Activated CD4-positive, alpha-beta T cell treated with anti-CD3 and anti-CD28 coated beads, Interleukin-2, amount 10 ng/mL, durations not matched to agents 7 days and 5 days (primary cell): ENCODE data around the gene GRM6. TPM values are rescaled to one million over a fixed set of nuclear protein-coding genes. Genes with fewer than 3 reads are reported as not detected.

ENCODE experiments used
- CTCF ChIA-PET: fragments of 350-600 bp; sonication (Branson Sonifier 250); formaldehyde crosslinking; loops from one replicate; lab custom pipeline; 2021; ENCODE audit warnings: antibody characterized with exemption; lab: Charles Lee
- POLR2A ChIA-PET: fragments of 350-600 bp; sonication (Branson Sonifier 250); formaldehyde crosslinking; loops from one replicate; lab custom pipeline; 2021; ENCODE audit warnings: antibody characterized with exemption; lab: Charles Lee
- DNase-seq: peaks from one replicate; pipeline ENCODE4 v3.0.0-alpha.2; 2020
- H3K27ac Mint-ChIP-seq: one replicate; pipeline ENCODE4 v1.8.0; 2021; ENCODE audit warnings: mild to moderate bottlenecking, moderate library complexity, mixed read lengths
- H3K27me3 Mint-ChIP-seq: one replicate; pipeline ENCODE4 v1.8.0; 2021; ENCODE audit warnings: mixed read lengths
- H3K36me3 Mint-ChIP-seq: one replicate; pipeline ENCODE4 v1.8.0; 2021; ENCODE audit warnings: low read depth, mixed read lengths
- H3K4me1 Mint-ChIP-seq: one replicate; pipeline ENCODE4 v1.8.0; 2021; ENCODE audit warnings: mixed read lengths
- H3K4me3 Mint-ChIP-seq: one replicate; pipeline ENCODE4 v1.8.0; 2021; ENCODE audit warnings: mild to moderate bottlenecking, moderate library complexity, mixed read lengths
- H3K9me3 Mint-ChIP-seq: one replicate; pipeline ENCODE4 v1.8.0; 2021; ENCODE audit warnings: mixed read lengths
- total RNA-seq, 2 experiments: library from RNA; stranded (reverse); gene quantifications; one replicate each; pipeline ENCODE4 v1.2.3, GENCODE V29; 2021

The GRM6 gene
- not detected for total RNA-seq

- Mint-ChIP-seq H3K27ac (peak within 1 kb of the TSS; percentile 7), H3K4me3 (no peak within 1 kb of the TSS), H3K36me3 (no peaks in the 10 kb centered on the region), H3K27me3 (peaks cover 24% of the 10 kb centered on the region), H3K4me1 (peaks cover 3% of the 10 kb centered on the region), H3K9me3 (peaks cover 9% of the 10 kb centered on the region)
- CTCF ChIA-PET: no interaction called here
- POLR2A ChIA-PET: no interaction called here
- no peak for DNase-seq
Measured at GRCh38 chr5:178994580-178995340, at the start of gene GRM6. Gene GRM6, minus strand, starts transcription at chr5:178995320. Its CDS starts 376 bp downstream, at chr5:178994944.

DNA sequence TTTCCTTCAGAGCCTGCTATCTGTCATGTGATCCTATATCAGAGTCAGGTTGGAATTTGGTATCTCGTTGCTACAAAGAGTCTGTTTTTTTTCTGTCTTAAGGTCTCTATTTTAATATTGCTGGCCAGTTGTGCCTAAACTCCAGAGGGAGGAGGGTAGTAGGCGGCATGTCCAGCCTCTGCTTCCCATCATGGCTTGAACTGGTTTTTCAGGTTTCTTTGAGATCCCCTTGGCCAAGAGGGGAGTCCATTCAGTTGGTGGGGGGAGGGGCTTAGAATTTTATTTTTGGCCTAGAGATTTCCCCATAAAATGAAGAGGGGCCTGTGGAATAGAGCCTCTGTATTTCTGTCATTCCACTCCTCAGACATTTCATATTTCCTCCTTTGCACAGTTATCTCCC, 49.6 kb upstream of the GRM6 start:
- peaks cover 40% of the 10 kb centered on the region for H3K9me3 Mint-ChIP-seq
- H3K27me3 Mint-ChIP-seq: no peaks in the 10 kb centered on the region
- ChIA-PET POLR2A (no interaction called here), CTCF (no interaction called here)
- no peak overlapping the region for H3K27ac Mint-ChIP-seq
- H3K4me3 Mint-ChIP-seq: no peak overlapping the region
- no peak for DNase-seq
- no peaks in the 10 kb centered on the region for H3K36me3 Mint-ChIP-seq
- no peaks in the 10 kb centered on the region for H3K4me1 Mint-ChIP-seq

- H3K27ac Mint-ChIP-seq: no peak overlapping the region
- H3K9me3 Mint-ChIP-seq: peaks cover 77% of the 10 kb centered on the region
- CTCF ChIA-PET: interaction anchor here (1.6 kb wide), 1 partner anchor 9 kb away, joined by 3 read pairs; no protein-coding TSS in a partner anchor
- POLR2A ChIA-PET: no interaction called here
- no peak for DNase-seq
- no peaks in the 10 kb centered on the region for H3K4me1 Mint-ChIP-seq
- no peaks in the 10 kb centered on the region for H3K27me3 Mint-ChIP-seq
- H3K36me3 Mint-ChIP-seq: peaks cover 68% of the 10 kb centered on the region
- no peak overlapping the region for H3K4me3 Mint-ChIP-seq
Measured at GRCh38 chr5:179033004-179033580, 38.0 kb upstream of the GRM6 start.

GRCh38 chr5:179023528-179024189, 28.5 kb upstream of the GRM6 start, which contains the start of gene ZNF879:
Gene ZNF879, plus strand, starts transcription at chr5:179023804. Its CDS starts 1,201 bp downstream, at chr5:179025005.
- Mint-ChIP-seq H3K27ac (peak within 1 kb of the TSS; percentile 87), H3K9me3 (peaks cover 28% of the 10 kb centered on the region), H3K4me3 (peak within 1 kb of the TSS; percentile 91), H3K27me3 (no peaks in the 10 kb centered on the region), H3K4me1 (peaks cover 10% of the 10 kb centered on the region), H3K36me3 (peaks cover 40% of the 10 kb centered on the region)
- peak; percentile 93 for DNase-seq
- ChIA-PET POLR2A (no interaction called here), CTCF (interaction anchor here (1.6 kb wide), 1 partner anchor 293 kb away, joined by 3 read pairs; the partner anchor contains the start of gene ZNF354A)

DNA sequence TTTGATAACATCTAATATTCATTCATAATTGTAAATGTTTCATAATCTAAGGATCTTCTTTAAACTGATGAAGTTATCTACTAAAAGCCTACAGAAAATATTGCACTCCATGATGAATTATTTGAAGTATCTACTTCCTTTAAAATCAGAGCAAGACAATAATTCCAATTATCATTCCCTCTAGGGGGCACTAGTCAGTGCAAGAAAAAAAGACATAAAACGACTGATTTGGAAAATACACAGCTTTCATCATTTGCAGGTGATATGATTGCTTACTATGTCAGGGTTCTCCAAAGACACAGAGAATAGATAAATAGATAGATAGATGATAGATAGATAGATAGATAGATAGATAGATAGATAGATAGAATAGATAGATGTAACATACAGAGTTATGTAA, 13.5 kb upstream of the GRM6 start:
- Mint-ChIP-seq H3K36me3 (no peaks in the 10 kb centered on the region), H3K27ac (no peak overlapping the region), H3K27me3 (no peaks in the 10 kb centered on the region), H3K4me3 (no peak overlapping the region), H3K4me1 (no peaks in the 10 kb centered on the region), H3K9me3 (peaks cover 26% of the 10 kb centered on the region)
- no peak for DNase-seq
- ChIA-PET CTCF (no interaction called here), POLR2A (no interaction called here)

DNA sequence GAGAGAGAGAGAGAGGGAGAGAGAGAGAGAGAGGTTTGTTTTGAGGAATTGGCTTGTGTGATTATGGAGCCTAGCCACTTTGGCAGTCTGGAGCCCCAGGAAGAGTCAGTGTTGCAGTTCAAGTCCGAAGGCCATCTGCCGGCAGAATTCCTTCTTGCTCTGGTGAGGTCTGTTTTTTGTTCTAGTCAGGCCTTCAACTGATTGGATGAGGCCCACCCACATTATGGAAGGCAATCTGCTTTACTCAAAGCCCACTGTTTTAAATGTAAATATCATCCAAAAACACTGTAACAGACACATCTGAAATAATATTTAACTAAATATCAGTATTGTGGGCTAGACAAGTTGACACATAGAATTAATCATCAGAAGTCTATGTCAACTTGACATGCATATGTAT, 11.4 kb upstream of the GRM6 start:
- ChIA-PET POLR2A (no interaction called here), CTCF (no interaction called here)
- H3K4me3 Mint-ChIP-seq: no peak overlapping the region
- H3K9me3 Mint-ChIP-seq: peaks cover 29% of the 10 kb centered on the region
- DNase-seq: no peak
- H3K36me3 Mint-ChIP-seq: no peaks in the 10 kb centered on the region
- no peak overlapping the region for H3K27ac Mint-ChIP-seq
- H3K4me1 Mint-ChIP-seq: no peaks in the 10 kb centered on the region
- H3K27me3 Mint-ChIP-seq: no peaks in the 10 kb centered on the region

- Mint-ChIP-seq H3K27me3 (peaks cover 13% of the 10 kb centered on the region), H3K9me3 (peaks cover 11% of the 10 kb centered on the region), H3K4me3 (no peak overlapping the region), H3K27ac (no peak overlapping the region), H3K4me1 (peaks cover 3% of the 10 kb centered on the region), H3K36me3 (no peaks in the 10 kb centered on the region)
- POLR2A ChIA-PET: no interaction called here
- CTCF ChIA-PET: interaction anchor here (0.6 kb wide), 1 partner anchor 932 kb away, joined by 3 read pairs; no protein-coding TSS in a partner anchor
- no peak for DNase-seq
Measured at GRCh38 chr5:178998441-178998840, 3.3 kb upstream of the GRM6 start.

GRCh38 chr5:178997191-178997590, 2.1 kb upstream of the GRM6 start:
- Mint-ChIP-seq H3K27me3 (peaks cover 24% of the 10 kb centered on the region), H3K9me3 (peaks cover 6% of the 10 kb centered on the region), H3K4me3 (no peak overlapping the region), H3K36me3 (no peaks in the 10 kb centered on the region), H3K4me1 (peaks cover 3% of the 10 kb centered on the region), H3K27ac (no peak overlapping the region)
- POLR2A ChIA-PET: no interaction called here
- no peak for DNase-seq
- CTCF ChIA-PET: no interaction called here

GRCh38 chr5:178996156-178996555, 1.0 kb upstream of the GRM6 start:
- ChIA-PET CTCF (no interaction called here), POLR2A (no interaction called here)
- H3K36me3 Mint-ChIP-seq: no peaks in the 10 kb centered on the region
- no peak overlapping the region for H3K27ac Mint-ChIP-seq
- peaks cover 24% of the 10 kb centered on the region for H3K27me3 Mint-ChIP-seq
- DNase-seq: no peak
- no peak overlapping the region for H3K4me3 Mint-ChIP-seq
- H3K4me1 Mint-ChIP-seq: peaks cover 3% of the 10 kb centered on the region
- H3K9me3 Mint-ChIP-seq: peaks cover 8% of the 10 kb centered on the region

GRCh38 chr5:178995341-178995690, 196 bp upstream of the GRM6 start:
- ChIA-PET CTCF (no interaction called here), POLR2A (no interaction called here)
- peak overlapping the region; percentile 7 for H3K27ac Mint-ChIP-seq
- H3K4me1 Mint-ChIP-seq: peaks cover 3% of the 10 kb centered on the region
- H3K4me3 Mint-ChIP-seq: no peak overlapping the region
- no peak for DNase-seq
- peaks cover 24% of the 10 kb centered on the region for H3K27me3 Mint-ChIP-seq
- no peaks in the 10 kb centered on the region for H3K36me3 Mint-ChIP-seq
- H3K9me3 Mint-ChIP-seq: peaks cover 5% of the 10 kb centered on the region

DNA sequence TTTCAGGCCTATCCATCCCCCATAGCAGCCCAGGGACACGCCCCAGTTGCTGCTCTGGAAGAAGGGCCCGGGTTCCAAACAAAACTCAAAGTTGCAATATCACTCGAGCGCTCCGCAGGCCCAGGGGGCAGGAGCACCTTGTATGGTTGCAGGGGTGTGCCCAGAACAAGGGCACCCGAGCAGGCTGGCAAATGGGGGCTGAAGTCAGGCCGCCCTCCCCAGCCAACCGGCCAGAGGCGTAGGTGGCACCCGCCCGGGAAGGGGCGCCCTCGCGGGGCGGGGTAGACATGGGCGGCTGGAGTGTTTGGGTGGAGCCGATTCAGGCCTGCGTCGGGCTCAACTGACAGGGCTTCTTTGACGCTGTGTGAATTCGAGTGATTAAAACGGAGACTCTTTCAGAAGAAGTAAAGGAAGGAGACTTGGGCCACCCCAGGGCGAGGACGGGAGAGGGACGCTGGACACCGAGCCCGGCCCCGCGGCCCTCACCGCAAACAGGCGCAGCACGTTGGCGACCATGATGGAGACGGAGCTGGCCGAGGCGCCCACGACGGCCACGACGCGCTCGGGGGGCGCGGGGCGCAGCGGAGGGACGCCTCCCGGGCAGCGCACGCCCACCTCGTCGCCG, 1.1 kb downstream of the GRM6 start:
- POLR2A ChIA-PET: no interaction called here
- Mint-ChIP-seq H3K27ac (no peak overlapping the region), H3K4me1 (peaks cover 3% of the 10 kb centered on the region), H3K9me3 (peaks cover 13% of the 10 kb centered on the region), H3K36me3 (no peaks in the 10 kb centered on the region), H3K27me3 (peaks cover 24% of the 10 kb centered on the region), H3K4me3 (no peak overlapping the region)
- DNase-seq: no peak
- CTCF ChIA-PET: interaction anchor here (0.6 kb wide), 1 partner anchor 20 kb away, joined by 3 read pairs; no protein-coding TSS in a partner anchor

DNA sequence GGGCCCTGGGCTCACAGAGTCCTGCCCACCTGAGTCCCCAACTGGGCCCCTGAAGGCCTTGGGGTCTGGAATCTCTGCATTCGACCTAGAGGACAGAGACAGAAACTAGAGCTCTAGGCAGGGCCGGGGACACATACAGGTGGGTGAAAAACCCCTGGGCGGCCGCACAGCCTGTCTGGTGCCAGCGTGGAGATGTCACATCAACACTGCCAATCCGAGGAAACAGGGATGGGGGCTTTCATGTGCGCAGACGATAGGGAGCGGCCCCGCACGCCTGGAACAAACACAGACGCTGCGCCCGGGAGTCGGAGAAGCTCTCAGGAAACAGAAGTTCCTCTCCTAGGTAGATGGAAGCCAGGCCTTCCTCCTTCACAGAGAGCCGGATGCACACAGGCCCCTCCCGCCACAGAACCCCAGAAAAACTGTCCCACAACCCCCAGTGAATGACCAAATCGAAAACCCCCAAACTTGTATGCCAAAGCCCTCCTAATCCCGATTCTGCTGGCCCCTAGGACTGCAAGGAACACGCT, 1.8 kb downstream of the GRM6 start:
- no peak overlapping the region for H3K4me3 Mint-ChIP-seq
- POLR2A ChIA-PET: no interaction called here
- peaks cover 3% of the 10 kb centered on the region for H3K4me1 Mint-ChIP-seq
- peak overlapping the region; percentile 46 for H3K27ac Mint-ChIP-seq
- peaks cover 24% of the 10 kb centered on the region for H3K27me3 Mint-ChIP-seq
- DNase-seq: no peak
- no peaks in the 10 kb centered on the region for H3K36me3 Mint-ChIP-seq
- H3K9me3 Mint-ChIP-seq: peaks cover 13% of the 10 kb centered on the region
- CTCF ChIA-PET: interaction anchor here (0.6 kb wide), 1 partner anchor 19 kb away, joined by 3 read pairs; no protein-coding TSS in a partner anchor
